Gastroesophageal sphincter (tissue), 4 donors: ENCODE data around the gene MN1. TPM values are rescaled to one million over a fixed set of nuclear protein-coding genes. Genes with fewer than 3 reads are reported as not detected.
"Not testable (repeated sequence)": the region's sequence is repeated elsewhere in the genome, so short reads cannot be mapped to it uniquely, and the experiment has no call there.

Experiments
- ATAC-seq: fragments of 150-250 bp; one replicate; pipeline ENCODE4 v1.9.1; 2016; ENCODE audit warnings: mild to moderate bottlenecking, moderate library complexity
- H3K27ac ChIP-seq, 4 donors: fragments of 200-600 bp; sonication (generic) in 3 of 4; 1 replicate in 3 of 4; 2 replicates in 1 of 4; pipeline ENCODE4 v1.5.1; 2016 to 2019
- H3K27me3 ChIP-seq: fragments of 200-600 bp; sonication (generic); one replicate; pipeline ENCODE4 v1.5.1; 2019
- H3K36me3 ChIP-seq, 2 donors: fragments of 200-600 bp; sonication (generic); one replicate each; pipeline ENCODE4 v1.5.1; 2019; ENCODE audit warnings: control low read depth in 1 of 2
- H3K4me1 ChIP-seq, 3 donors: fragments of 200-600 bp; sonication (generic); 1 replicate in 2 of 3; 2 replicates in 1 of 3; pipeline ENCODE4 v1.5.1; 2016 to 2019; ENCODE audit warnings: control low read depth in 2 of 3
- H3K4me3 ChIP-seq, 2 donors: fragments of 200-600 bp; sonication (generic); one replicate each; pipeline ENCODE4 v1.5.1; 2019; ENCODE audit warnings: mild to moderate bottlenecking in 1 of 2, moderate library complexity in 1 of 2
- H3K9me3 ChIP-seq, 3 donors: fragments of 200-600 bp; sonication (generic); one replicate each; pipeline ENCODE4 v1.5.1; 2017 to 2019; ENCODE audit warnings: control low read depth in 2 of 3
- CTCF ChIP-seq, 4 experiments: fragments of 200-600 bp in 2 of 4; fragments of 450-650 bp in 2 of 4; sonication (generic) in 1 of 4; IDR thresholded peaks; one replicate each; pipeline ENCODE4 v1.5.1; 2017 to 2019; ENCODE audit warnings: antibody characterized with exemption in 4 of 4, mild to moderate bottlenecking in 2 of 4, moderate library complexity in 2 of 4
- EP300 ChIP-seq: sonication (generic); formaldehyde crosslinking; IDR thresholded peaks from one replicate; pipeline ENCODE4 v1.6.1; 2017; ENCODE audit warnings: antibody characterized with exemption, mild to moderate bottlenecking
- POLR2A ChIP-seq, 2 donors: fragments of 450-650 bp; IDR thresholded peaks; one replicate each; pipeline ENCODE4 v1.6.1; 2017; ENCODE audit warnings: antibody characterized with exemption in 2 of 2, mild to moderate bottlenecking in 2 of 2, moderate library complexity in 1 of 2
- POLR2AphosphoS5 ChIP-seq: sonication (generic); formaldehyde crosslinking; IDR thresholded peaks from one replicate; pipeline ENCODE4 v1.6.1; 2017; ENCODE audit warnings: antibody characterized with exemption
- WGBS, 2 donors: methylation state at CpG; one replicate each; pipeline ENCODE4 v1.1.5; 2018; ENCODE audit warnings: low coverage in 1 of 2; 5-methylcytosine and 5-hydroxymethylcytosine counted together
- total RNA-seq, 4 donors: library from RNA; depleted of rRNA; stranded (reverse); fragments of >200 nt; gene quantifications; one replicate each; pipeline ENCODE4 v1.1.0, GENCODE V29; 2016

The MN1 gene
- total RNA-seq, 4 donors from 2014 or later, result 13.4 to 52.8 (median 28.5) TPM

GRCh38 chr22:27747396-27748221 is 53.9 kb downstream of the MN1 start:
- H3K9me3 ChIP-seq, result no peaks in the 10 kb centered on the region
- 66 to 86% methylated on average over 5 to 12 of the region's 13 CpGs for WGBS, 2 donors
- H3K4me3 ChIP-seq, result no peak overlapping the region
- no peaks in the 10 kb centered on the region for H3K27me3 ChIP-seq
- peaks cover 0 to 51% (median 30%) of the 10 kb centered on the region in 3 donors for H3K4me1 ChIP-seq
- TF ChIP-seq EP300, result no peak
- peak; percentile 58 for TF ChIP-seq POLR2AphosphoS5
- peak in 3 of 4 experiments; percentile 14 to 37 (median 31) for TF ChIP-seq CTCF (IDR thresholded peaks at IDR 0.05)
- TF ChIP-seq POLR2A (IDR thresholded peaks at IDR 0.05), result no peak
- H3K27ac ChIP-seq, result peak overlapping the region in 3 of 4 donors; percentile 81 to 88 (median 86)
- peak; percentile 48 for ATAC-seq
- H3K36me3 ChIP-seq, result no peaks in the 10 kb centered on the region

- peak overlapping the region in 3 of 4 donors; percentile 70 to 86 (median 81) for H3K27ac ChIP-seq
- WGBS, 2 donors, result 60 to 80% methylated on average over 2 of the region's 8 CpGs
Measured at GRCh38 chr22:27746918-27747317, 54.6 kb downstream of the MN1 start.

GRCh38 chr22:27745809-27746208 is 55.7 kb downstream of the MN1 start:
- 93 to 98% methylated on average over 7 of the region's 7 CpGs for WGBS, 2 donors
- Histone ChIP-seq H3K27me3 (no peaks in the 10 kb centered on the region), H3K4me3 (no peak overlapping the region), H3K9me3 (no peaks in the 10 kb centered on the region), H3K27ac (no peak overlapping the region), H3K36me3 (no peaks in the 10 kb centered on the region), H3K4me1 (peaks cover 0 to 36% (median 24%) of the 10 kb centered on the region in 3 donors)
- TF ChIP-seq POLR2A (IDR thresholded peaks at IDR 0.05), result no peak
- TF ChIP-seq EP300, result no peak
- TF ChIP-seq POLR2AphosphoS5, result no peak
- TF ChIP-seq CTCF (IDR thresholded peaks at IDR 0.05), result no peak
- no peak for ATAC-seq

More at GRCh38 chr22:27746918-27747317, 54.6 kb downstream of the MN1 start:
- Histone ChIP-seq H3K9me3 (no peaks in the 10 kb centered on the region), H3K4me3 (no peak overlapping the region), H3K4me1 (peaks cover 0 to 44% (median 28%) of the 10 kb centered on the region in 3 donors), H3K36me3 (no peaks in the 10 kb centered on the region), H3K27me3 (no peaks in the 10 kb centered on the region)
- TF ChIP-seq POLR2A (IDR thresholded peaks at IDR 0.05) (no peak), CTCF (IDR thresholded peaks at IDR 0.05) (no peak), EP300 (no peak), POLR2AphosphoS5 (no peak)
- ATAC-seq, result no peak

- H3K4me1 ChIP-seq, result peaks cover 0 to 30% (median 19%) of the 10 kb centered on the region in 3 donors
- peaks cover 0 to 3% (median 0%) of the 10 kb centered on the region in 3 donors for H3K9me3 ChIP-seq
- no peaks in the 10 kb centered on the region for H3K36me3 ChIP-seq
- no peak for ATAC-seq
- no peak overlapping the region for H3K4me3 ChIP-seq
- H3K27ac ChIP-seq, result no peak overlapping the region
- no peaks in the 10 kb centered on the region for H3K27me3 ChIP-seq
- 70 to 100% methylated on average over 2 to 3 of the region's 4 CpGs for WGBS, 2 donors
- TF ChIP-seq POLR2AphosphoS5 (no peak), CTCF (IDR thresholded peaks at IDR 0.05) (no peak), POLR2A (IDR thresholded peaks at IDR 0.05) (no peak), EP300 (no peak)
Measured at GRCh38 chr22:27745154-27745553, 56.4 kb downstream of the MN1 start.

- not testable (repeated sequence) for H3K36me3 ChIP-seq, H3K27me3 ChIP-seq, ATAC-seq, H3K4me3 ChIP-seq, H3K9me3 ChIP-seq, H3K27ac ChIP-seq
- 77 to 100% methylated on average over 1 to 10 of the region's 15 CpGs for WGBS, 2 donors
- H3K4me1 ChIP-seq, result peaks cover 0 to 19% (median 8%) of the 10 kb centered on the region in 3 donors
Measured at GRCh38 chr22:27744078-27744477, 57.5 kb downstream of the MN1 start.
